ENCODE measurements around the gene GOLGA5. TPM values are rescaled to one million over a fixed set of nuclear protein-coding genes. Genes with fewer than 3 reads are reported as not detected.
"Not testable (repeated sequence)": the region's sequence is repeated elsewhere in the genome, so short reads cannot be mapped to it uniquely, and the experiment has no call there.

The GOLGA5 gene
- total RNA-seq, 3 donors from 2014 or later: 41.4 to 52.1 (median 49.8) TPM

DNA sequence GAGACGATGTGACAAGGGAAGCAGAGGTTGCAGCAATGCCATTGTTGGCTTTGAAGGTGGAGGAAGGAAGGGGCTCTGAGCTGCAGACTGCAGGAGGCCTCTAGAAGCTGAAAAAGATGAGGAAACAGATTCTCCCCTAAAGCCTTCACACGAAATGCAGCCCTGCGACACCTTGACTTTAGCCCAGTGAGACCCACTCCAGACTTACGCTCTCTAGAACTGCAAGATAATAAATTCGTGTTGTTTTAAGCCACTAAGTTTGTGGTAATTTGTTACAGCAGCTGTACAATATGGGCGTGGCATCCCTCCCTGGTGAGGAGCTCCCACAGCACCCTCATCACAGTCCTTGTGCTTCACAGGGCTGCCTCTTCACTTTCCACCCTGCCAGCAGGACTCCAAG lies 53.2 kb downstream of the GOLGA5 start:
- DNase-seq (ENCODE audit: low spot score in 2 of 2): no peak
- intact Hi-C loops (cut with DNase I; ENCODE audit: low total_unique reads): loop anchor here (10.0 kb wide), 1 partner anchor 1948 kb away; no protein-coding TSS in a partner anchor
- H3K36me3 ChIP-seq: no peaks in the 10 kb centered on the region
- TF ChIP-seq, protein P1, sequence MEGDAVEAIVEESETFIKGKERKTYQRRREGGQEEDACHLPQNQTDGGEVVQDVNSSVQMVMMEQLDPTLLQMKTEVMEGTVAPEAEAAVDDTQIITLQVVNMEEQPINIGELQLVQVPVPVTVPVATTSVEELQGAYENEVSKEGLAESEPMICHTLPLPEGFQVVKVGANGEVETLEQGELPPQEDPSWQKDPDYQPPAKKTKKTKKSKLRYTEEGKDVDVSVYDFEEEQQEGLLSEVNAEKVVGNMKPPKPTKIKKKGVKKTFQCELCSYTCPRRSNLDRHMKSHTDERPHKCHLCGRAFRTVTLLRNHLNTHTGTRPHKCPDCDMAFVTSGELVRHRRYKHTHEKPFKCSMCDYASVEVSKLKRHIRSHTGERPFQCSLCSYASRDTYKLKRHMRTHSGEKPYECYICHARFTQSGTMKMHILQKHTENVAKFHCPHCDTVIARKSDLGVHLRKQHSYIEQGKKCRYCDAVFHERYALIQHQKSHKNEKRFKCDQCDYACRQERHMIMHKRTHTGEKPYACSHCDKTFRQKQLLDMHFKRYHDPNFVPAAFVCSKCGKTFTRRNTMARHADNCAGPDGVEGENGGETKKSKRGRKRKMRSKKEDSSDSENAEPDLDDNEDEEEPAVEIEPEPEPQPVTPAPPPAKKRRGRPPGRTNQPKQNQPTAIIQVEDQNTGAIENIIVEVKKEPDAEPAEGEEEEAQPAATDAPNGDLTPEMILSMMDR (IDR thresholded peaks at IDR 0.05): no peak
- TF ChIP-seq POLR2A (IDR thresholded peaks at IDR 0.05) (no peak), POLR2AphosphoS5 (IDR thresholded peaks at IDR 0.05) (no peak)
- no peaks in the 10 kb centered on the region for H3K4me1 ChIP-seq
- no peak overlapping the region for H3K4me3 ChIP-seq
- no peaks in the 10 kb centered on the region for H3K9me3 ChIP-seq
- H3K27ac ChIP-seq: no peak overlapping the region
- no peaks in the 10 kb centered on the region for H3K27me3 ChIP-seq

DNA sequence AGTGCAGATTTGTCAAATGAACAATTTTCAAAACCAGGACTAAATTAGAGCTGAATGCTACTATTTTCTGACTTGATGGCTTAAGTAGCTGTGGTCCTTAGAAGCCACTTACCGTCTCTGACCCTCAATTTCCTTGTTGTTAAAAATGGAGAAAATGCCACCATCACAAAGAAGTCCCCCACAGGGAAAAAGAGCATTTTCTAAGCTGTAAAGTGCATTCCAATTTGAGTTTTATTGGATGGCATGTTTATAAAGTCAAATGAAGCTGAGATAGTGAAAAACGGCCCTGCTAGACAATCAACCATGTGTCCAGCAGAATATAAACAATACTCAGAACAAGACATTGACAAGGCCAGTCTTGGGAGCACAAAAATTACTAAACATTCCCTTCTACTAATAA lies 53.6 kb downstream of the GOLGA5 start:
- no peak overlapping the region for H3K4me3 ChIP-seq
- no peak overlapping the region for H3K27ac ChIP-seq
- no peaks in the 10 kb centered on the region for H3K9me3 ChIP-seq
- no peaks in the 10 kb centered on the region for H3K4me1 ChIP-seq
- no peaks in the 10 kb centered on the region for H3K27me3 ChIP-seq
- H3K36me3 ChIP-seq: no peaks in the 10 kb centered on the region
- intact Hi-C loops (cut with DNase I; ENCODE audit: low total_unique reads): loop anchor here (10.0 kb wide), 1 partner anchor 1947 kb away; no protein-coding TSS in a partner anchor
- no peak for DNase-seq (ENCODE audit: low spot score in 2 of 2)
- TF ChIP-seq, protein P1 (IDR thresholded peaks at IDR 0.05): no peak
- TF ChIP-seq POLR2AphosphoS5 (IDR thresholded peaks at IDR 0.05) (no peak), POLR2A (IDR thresholded peaks at IDR 0.05) (no peak)

DNA sequence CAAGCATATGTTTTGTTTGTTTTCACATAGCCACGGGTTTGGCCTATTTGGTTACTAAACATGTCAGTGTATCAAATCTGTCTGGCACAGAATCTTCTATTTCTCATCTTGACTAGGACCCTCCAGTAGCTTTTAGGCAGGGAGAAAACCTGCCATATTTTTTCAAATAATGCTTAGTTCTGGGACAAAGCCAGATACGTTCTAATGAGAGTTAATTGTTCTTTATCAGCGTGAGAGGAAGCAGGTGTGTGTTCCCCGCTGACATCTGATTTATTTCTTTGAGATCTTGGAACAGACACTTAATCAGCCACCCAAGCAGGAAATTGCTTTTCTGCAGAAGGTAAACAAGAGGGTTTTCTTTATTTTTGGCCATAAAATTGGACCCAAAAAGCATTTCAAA lies 54.8 kb downstream of the GOLGA5 start:
- H3K9me3 ChIP-seq: no peaks in the 10 kb centered on the region

DNA sequence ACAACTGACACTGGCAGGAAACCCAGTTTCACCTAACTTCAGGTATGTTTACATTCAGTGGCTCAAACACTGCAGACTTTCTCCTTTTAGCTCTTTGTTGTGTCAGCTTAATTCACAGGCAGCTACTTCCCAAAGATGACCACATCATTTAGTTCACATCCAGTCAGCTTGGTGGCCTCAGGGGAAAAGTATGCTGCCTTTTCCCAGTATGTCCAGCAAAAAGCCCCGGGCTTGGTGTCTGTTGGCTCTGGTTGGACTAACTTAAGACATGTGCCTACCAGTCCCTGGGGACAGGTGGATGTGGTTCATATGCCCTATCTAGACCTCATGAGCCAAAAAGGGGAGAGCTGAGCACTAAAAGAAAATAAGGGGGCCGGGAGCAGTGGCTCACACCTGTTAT lies 56.4 kb downstream of the GOLGA5 start:
- H3K4me3 ChIP-seq: no peak overlapping the region
- no peaks in the 10 kb centered on the region for H3K36me3 ChIP-seq
- H3K27ac ChIP-seq: no peak overlapping the region
- H3K27me3 ChIP-seq: no peaks in the 10 kb centered on the region
- intact Hi-C loops (cut with DNase I; ENCODE audit: low total_unique reads): no loop called here
- H3K4me1 ChIP-seq: no peaks in the 10 kb centered on the region
- TF ChIP-seq POLR2A (IDR thresholded peaks at IDR 0.05): no peak
- no peak for TF ChIP-seq POLR2AphosphoS5 (IDR thresholded peaks at IDR 0.05)
- TF ChIP-seq, protein P1 (IDR thresholded peaks at IDR 0.05): no peak
- no peaks in the 10 kb centered on the region for H3K9me3 ChIP-seq
- no peak for DNase-seq (ENCODE audit: low spot score in 2 of 2)

More for the DNA sequence above, 54.8 kb downstream of the GOLGA5 start:
- H3K36me3 ChIP-seq: no peaks in the 10 kb centered on the region
- peak in 1 of 3 donors; percentile 42 for TF ChIP-seq POLR2AphosphoS5 (IDR thresholded peaks at IDR 0.05)
- TF ChIP-seq POLR2A (IDR thresholded peaks at IDR 0.05): no peak
- TF ChIP-seq, protein P1 (IDR thresholded peaks at IDR 0.05): no peak
- no peak overlapping the region for H3K4me3 ChIP-seq
- no peaks in the 10 kb centered on the region for H3K27me3 ChIP-seq
- H3K27ac ChIP-seq: no peak overlapping the region
- intact Hi-C loops (cut with DNase I; ENCODE audit: low total_unique reads): loop anchor here (10.0 kb wide), 1 partner anchor 1946 kb away; no protein-coding TSS in a partner anchor
- no peaks in the 10 kb centered on the region for H3K4me1 ChIP-seq
- no peak for DNase-seq (ENCODE audit: low spot score in 2 of 2)

DNA sequence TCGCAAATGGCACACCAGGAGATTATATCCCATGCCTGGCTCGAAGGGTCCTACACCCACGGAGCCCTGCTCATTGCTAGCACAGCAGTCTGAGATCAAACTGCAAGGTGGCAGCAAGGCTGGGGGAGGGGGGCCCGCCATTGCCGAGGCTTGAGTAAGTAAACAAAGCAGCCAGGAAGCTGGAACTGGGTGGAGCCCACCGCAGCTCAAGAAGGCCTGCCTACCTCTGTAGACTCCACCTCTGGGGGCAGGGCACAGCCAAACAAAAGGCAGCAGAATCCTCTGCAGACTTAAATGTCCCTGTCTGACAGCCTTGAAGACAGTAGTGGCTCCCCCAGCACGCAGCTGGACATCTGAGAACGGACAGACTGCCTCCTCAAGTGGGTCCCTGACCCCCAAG lies 59.0 kb downstream of the GOLGA5 start:
- H3K27ac ChIP-seq; H3K9me3 ChIP-seq; H3K27me3 ChIP-seq; H3K36me3 ChIP-seq; H3K4me3 ChIP-seq; DNase-seq (ENCODE audit: low spot score in 2 of 2); intact Hi-C loops (cut with DNase I; ENCODE audit: low total_unique reads); H3K4me1 ChIP-seq: not testable (repeated sequence)
